HepG2 (cell line): ENCODE results near the gene DYNC2H1. TPM values are rescaled to one million over a fixed set of nuclear protein-coding genes. Genes with fewer than 3 reads are reported as not detected.

ENCODE experiments used
- ATAC-seq: fragments of 200-7000 bp; cut with Tn5 transposase; 3 replicates; pipeline ENCODE4 v1.9.1; 2020; ENCODE audit warnings: mild to moderate bottlenecking, moderate library complexity
- BruUV-seq: library from RNA; stranded (reverse); fragments of 400-500 nt; replicated peaks from 2 replicates; lab custom pipeline; 2021; lab: Mats Ljungman, UMichigan
- CTCF ChIA-PET: fragments of 300-600 bp; formaldehyde crosslinking; extraction: SDS; loops from one replicate; lab custom pipeline; 2021; ENCODE audit warnings: low total read pairs, inconsistent platforms, low intra/inter-chr PET ratio; lab: Yijun Ruan, JAX
- POLR2A ChIA-PET: fragments of 350-600 bp; sonication (Branson Sonifier 250); formaldehyde crosslinking; loops from one replicate; lab custom pipeline; 2020; ENCODE audit warnings: antibody characterized with exemption, inconsistent platforms; lab: Yijun Ruan, JAX
- DNase-seq: peaks from one replicate; pipeline ENCODE4 v3.0.0-alpha.2; 2015; ENCODE audit warnings: low spot score
- FAIRE-seq: peaks from 3 replicates; lab custom pipeline; 2011; peaks lifted over from hg19 to GRCh38; lab: Jason Lieb, UNC
- H2AFZ ChIP-seq: one replicate; pipeline ENCODE4 v1.6.1; 2011; ENCODE audit warnings: low read length, inconsistent platforms
- H3K27ac ChIP-seq: fragments of 300-600 bp; 3 replicates; pipeline ENCODE4 v1.8.0; 2011; ENCODE audit warnings: mixed run types, mild to moderate bottlenecking, mixed read lengths, low read length, inconsistent platforms; ENCODE audit not compliant: insufficient read depth; ENCODE audit errors: extremely low read length
- H3K27me3 ChIP-seq, 2 experiments: fragments of 200-600 bp in 1 of 2; 2 replicates in 1 of 2; 3 replicates in 1 of 2; pipeline versions ENCODE4 v1.6.0 to v1.8.0; 2011; ENCODE audit warnings: low read length in 2 of 2, mild to moderate bottlenecking in 2 of 2, moderate library complexity in 2 of 2, inconsistent platforms in 1 of 2; ENCODE audit not compliant: insufficient read depth in 2 of 2, control insufficient read depth in 1 of 2
- H3K36me3 ChIP-seq, 2 experiments: fragments of 200-600 bp in 1 of 2; replicated peaks in 1 of 2; 2 replicates in 1 of 2; 3 replicates in 1 of 2; pipeline versions ENCODE4 v1.5.1 to v1.8.0; 2011; ENCODE audit warnings: low read length in 2 of 2, inconsistent platforms in 1 of 2; ENCODE audit not compliant: insufficient read depth in 2 of 2, control insufficient read depth in 1 of 2
- H3K4me1 ChIP-seq: 2 replicates; pipeline ENCODE4 v1.5.1; 2012; ENCODE audit warnings: low read length, inconsistent platforms; ENCODE audit not compliant: insufficient read depth
- H3K4me2 ChIP-seq: 2 replicates; pipeline ENCODE4 v1.6.0; 2011; ENCODE audit warnings: low read depth, low read length, inconsistent platforms
- H3K4me3 ChIP-seq, 3 experiments: fragments of 200-600 bp in 1 of 3; sonication (generic), shearing (Covaris generic) in 1 of 3; replicated peaks in 1 of 3; 2 replicates each; pipeline ENCODE4 v1.5.1; 2011 to 2016; ENCODE audit warnings: low read length in 3 of 3, inconsistent platforms in 2 of 3, low read depth in 2 of 3, mild to moderate bottlenecking in 2 of 3, control low read depth in 1 of 3, mixed read lengths in 1 of 3; ENCODE audit not compliant: insufficient read depth in 1 of 3
- H3K79me2 ChIP-seq: one replicate; pipeline ENCODE4 v1.6.1; 2011; ENCODE audit warnings: low read length, inconsistent platforms; ENCODE audit not compliant: insufficient read depth
- H3K9ac ChIP-seq: 2 replicates; pipeline ENCODE4 v1.6.0; 2011; ENCODE audit warnings: mild to moderate bottlenecking, low read depth, low read length, inconsistent platforms; ENCODE audit not compliant: insufficient read depth
- H3K9me3 ChIP-seq: 2 replicates; pipeline ENCODE4 v1.5.1; 2012; ENCODE audit warnings: mild to moderate bottlenecking, low read length
- H4K20me1 ChIP-seq: 2 replicates; pipeline ENCODE4 v1.6.0; 2011; ENCODE audit warnings: inconsistent platforms, mild to moderate bottlenecking, low read length, moderate library complexity; ENCODE audit not compliant: insufficient read depth
- ATM ChIP-seq: fragments of 450-650 bp; IDR thresholded peaks from 2 replicates; pipeline ENCODE4 v1.7.1; 2017; ENCODE audit warnings: mild to moderate bottlenecking, borderline replicate concordance
- ATRX ChIP-seq: sonication (generic); formaldehyde crosslinking; IDR thresholded peaks from 2 replicates; pipeline ENCODE4 v1.4.0; 2020; ENCODE audit warnings: missing genetic modification reagents, borderline replicate concordance
- FOSL2 ChIP-seq: sonication (generic); formaldehyde crosslinking; IDR thresholded peaks from 2 replicates; pipeline ENCODE4 v1.4.0; 2020; ENCODE audit warnings: missing genetic modification reagents
- SETDB1 ChIP-seq: sonication (generic); formaldehyde crosslinking; IDR thresholded peaks from 2 replicates; pipeline ENCODE4 v1.5.1; 2020; ENCODE audit warnings: missing genetic modification reagents, mild to moderate bottlenecking, borderline replicate concordance
- ZNF850 ChIP-seq: sonication (generic); formaldehyde crosslinking; conservative IDR thresholded peaks from 2 replicates; pipeline ENCODE4 v1.9.0; 2021; ENCODE audit warnings: mild to moderate bottlenecking, missing genetic modification reagents
- WGBS: methylation state at CpG from one replicate; pipeline ENCODE4 v1.1.6; 2017; ENCODE audit warnings: low lambda C conversion rate; 5-methylcytosine and 5-hydroxymethylcytosine counted together
- in situ Hi-C: cut with HindIII; loops from 2 replicates; pipeline ENCODE4 v1.10.0; 2017; ENCODE audit warnings: low pct_unique_long_range_greater_than_20kb; ENCODE audit not compliant: extremely low pct_ligation_motif_present
- intact Hi-C: fragments of 100-400 bp; cut with micrococcal nuclease; formaldehyde crosslinking; loops from one replicate; pipeline ENCODE4 v1.10.0; 2022; ENCODE audit not compliant: unreplicated experiment
- polyA plus RNA-seq, 8 experiments: library from polyadenylated mRNA; depleted of rRNA in 3 of 8; stranded (reverse) in 7 of 8; unstranded in 1 of 8; fragments of >200 nt; fragmentation: Illumina TruSeq in 4 of 8; extraction: Trizol in 4 of 8; gene quantifications; 2 replicates each; pipeline versions ENCODE4 v1.2.1 to v1.2.3, GENCODE V29; 2011 to 2016; ENCODE audit warnings: low read depth in 4 of 8, missing spikeins in 1 of 8, mixed read lengths in 1 of 8; ENCODE audit not compliant: insufficient read depth in 1 of 8
- total RNA-seq, 5 experiments: library from RNA; depleted of rRNA; stranded (reverse); fragments of >200 nt; fragmentation: Illumina TruSeq; extraction: Trizol; gene quantifications; 2 replicates each; pipeline ENCODE4 v1.2.3, GENCODE V29; 2016; ENCODE audit warnings: low read depth in 1 of 5
- TF ChIP-seq, protein P1 (sequence below): sonication (generic); formaldehyde crosslinking; conservative IDR thresholded peaks from 2 replicates; pipeline ENCODE4 v1.8.0; 2022; ENCODE audit warnings: missing genetic modification reagents
- TF ChIP-seq, protein P2 (sequence below): fragments of 450-650 bp; IDR thresholded peaks from 2 replicates; pipeline ENCODE4 v1.6.1; 2017; ENCODE audit warnings: mild to moderate bottlenecking

DYNC2H1 gene
- total and polyA plus RNA-seq, 2 of the 13 experiments (the other 11 are each of a cell fraction or from before 2014, with no cell fraction given) = 0.49 to 0.66 TPM

DNA sequence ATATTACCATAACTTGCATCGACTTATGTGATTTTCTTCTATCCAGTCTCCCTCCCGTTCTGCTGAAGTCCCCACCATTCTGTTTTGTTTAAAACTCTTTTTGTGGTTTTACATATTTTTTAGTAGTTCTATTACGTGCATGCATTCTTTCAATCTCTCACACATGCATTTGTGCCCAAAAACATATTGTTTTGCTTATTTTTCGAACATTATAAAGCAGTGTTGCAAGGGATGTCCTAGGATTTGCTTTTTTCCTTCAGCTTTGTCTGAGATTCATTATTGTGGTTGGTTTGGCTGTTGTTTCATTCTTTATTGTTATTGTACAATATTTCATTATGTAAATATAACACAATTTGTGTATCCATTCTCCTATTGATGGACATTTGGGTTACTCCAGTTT is 235.7 kb downstream of the DYNC2H1 start:
- DNase-seq = no peak
- FAIRE-seq = no peak
- H2AFZ ChIP-seq = no peak overlapping the region
- no peaks in the 10 kb centered on the region for H3K36me3 ChIP-seq
- ChIA-PET POLR2A (no interaction called here), CTCF (no interaction called here)
- no peak for ATAC-seq
- no peaks in the 10 kb centered on the region for H3K79me2 ChIP-seq
- no peaks in the 10 kb centered on the region for H3K27me3 ChIP-seq
- H3K4me1 ChIP-seq = no peaks in the 10 kb centered on the region
- no peak overlapping the region for H3K27ac ChIP-seq
- H4K20me1 ChIP-seq = no peaks in the 10 kb centered on the region
- TF ChIP-seq ZNF850 (CRISPR knock-in tag) (no peak), FOSL2 (CRISPR knock-in tag) (no peak), ATRX (no peak), SETDB1 (CRISPR knock-in tag) (no peak), ATM (no peak)
- TF ChIP-seq, protein P1, sequence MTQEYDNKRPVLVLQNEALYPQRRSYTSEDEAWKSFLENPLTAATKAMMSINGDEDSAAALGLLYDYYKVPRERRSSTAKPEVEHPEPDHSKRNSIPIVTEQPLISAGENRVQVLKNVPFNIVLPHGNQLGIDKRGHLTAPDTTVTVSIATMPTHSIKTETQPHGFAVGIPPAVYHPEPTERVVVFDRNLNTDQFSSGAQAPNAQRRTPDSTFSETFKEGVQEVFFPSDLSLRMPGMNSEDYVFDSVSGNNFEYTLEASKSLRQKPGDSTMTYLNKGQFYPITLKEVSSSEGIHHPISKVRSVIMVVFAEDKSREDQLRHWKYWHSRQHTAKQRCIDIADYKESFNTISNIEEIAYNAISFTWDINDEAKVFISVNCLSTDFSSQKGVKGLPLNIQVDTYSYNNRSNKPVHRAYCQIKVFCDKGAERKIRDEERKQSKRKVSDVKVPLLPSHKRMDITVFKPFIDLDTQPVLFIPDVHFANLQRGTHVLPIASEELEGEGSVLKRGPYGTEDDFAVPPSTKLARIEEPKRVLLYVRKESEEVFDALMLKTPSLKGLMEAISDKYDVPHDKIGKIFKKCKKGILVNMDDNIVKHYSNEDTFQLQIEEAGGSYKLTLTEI (CRISPR knock-in tag) = no peak
- TF ChIP-seq, protein P2, sequence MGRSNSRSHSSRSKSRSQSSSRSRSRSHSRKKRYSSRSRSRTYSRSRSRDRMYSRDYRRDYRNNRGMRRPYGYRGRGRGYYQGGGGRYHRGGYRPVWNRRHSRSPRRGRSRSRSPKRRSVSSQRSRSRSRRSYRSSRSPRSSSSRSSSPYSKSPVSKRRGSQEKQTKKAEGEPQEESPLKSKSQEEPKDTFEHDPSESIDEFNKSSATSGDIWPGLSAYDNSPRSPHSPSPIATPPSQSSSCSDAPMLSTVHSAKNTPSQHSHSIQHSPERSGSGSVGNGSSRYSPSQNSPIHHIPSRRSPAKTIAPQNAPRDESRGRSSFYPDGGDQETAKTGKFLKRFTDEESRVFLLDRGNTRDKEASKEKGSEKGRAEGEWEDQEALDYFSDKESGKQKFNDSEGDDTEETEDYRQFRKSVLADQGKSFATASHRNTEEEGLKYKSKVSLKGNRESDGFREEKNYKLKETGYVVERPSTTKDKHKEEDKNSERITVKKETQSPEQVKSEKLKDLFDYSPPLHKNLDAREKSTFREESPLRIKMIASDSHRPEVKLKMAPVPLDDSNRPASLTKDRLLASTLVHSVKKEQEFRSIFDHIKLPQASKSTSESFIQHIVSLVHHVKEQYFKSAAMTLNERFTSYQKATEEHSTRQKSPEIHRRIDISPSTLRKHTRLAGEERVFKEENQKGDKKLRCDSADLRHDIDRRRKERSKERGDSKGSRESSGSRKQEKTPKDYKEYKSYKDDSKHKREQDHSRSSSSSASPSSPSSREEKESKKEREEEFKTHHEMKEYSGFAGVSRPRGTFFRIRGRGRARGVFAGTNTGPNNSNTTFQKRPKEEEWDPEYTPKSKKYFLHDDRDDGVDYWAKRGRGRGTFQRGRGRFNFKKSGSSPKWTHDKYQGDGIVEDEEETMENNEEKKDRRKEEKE = no peak
- no peak overlapping the region for H3K4me2 ChIP-seq
- no peak overlapping the region for H3K9ac ChIP-seq
- in situ Hi-C loops = no loop called here
- no peak overlapping the region for H3K4me3 ChIP-seq
- BruUV-seq = no TSS peak
- no peaks in the 10 kb centered on the region for H3K9me3 ChIP-seq
- WGBS = under 1% methylated on average over 4 of the region's 4 CpGs
- intact Hi-C loops = no loop called here
